Activated naive CD4-positive, alpha-beta T cell treated with anti-CD3 and anti-CD28 coated beads, Interleukin-2, amount 50 U/mL, for 72 hours (primary cell): Measurements from ENCODE around the gene CFAP107. TPM values are rescaled to one million over a fixed set of nuclear protein-coding genes. Genes with fewer than 3 reads are reported as not detected.
"Not testable (repeated sequence)": the region's sequence is repeated elsewhere in the genome, so short reads cannot be mapped to it uniquely, and the experiment has no call there.

ENCODE experiments used
- ATAC-seq, 2 donors: fragments of 150-1000 bp; cut with Tn5 transposase; 2 replicates each; pipeline ENCODE4 v1.10.0; 2021; ENCODE audit warnings: mild to moderate bottlenecking in 2 of 2, moderate library complexity in 2 of 2
- DNase-seq, 2 donors: peaks; one replicate each; pipeline ENCODE4 v3.0.0; 2021 to 2022; ENCODE audit warnings: low spot score in 2 of 2
- H3K27ac Mint-ChIP-seq, 2 donors: one replicate each; pipeline ENCODE4 v1.8.0; 2022; ENCODE audit warnings: mild to moderate bottlenecking in 2 of 2, mixed read lengths in 2 of 2
- H3K36me3 Mint-ChIP-seq, 2 donors: one replicate each; pipeline ENCODE4 v1.8.0; 2022; ENCODE audit warnings: mixed read lengths in 2 of 2
- H3K9me3 Mint-ChIP-seq, 2 donors: one replicate each; pipeline ENCODE4 v1.8.0; 2022; ENCODE audit warnings: mixed read lengths in 2 of 2
- total RNA-seq, 2 donors: library from RNA; stranded (reverse); gene quantifications; one replicate each; pipeline ENCODE4 v1.2.3, GENCODE V29; 2022

Gene CFAP107
- total RNA-seq, 2 donors from 2014 or later = not detected

- H3K27ac Mint-ChIP-seq = no peak overlapping the region
- DNase-seq (no peak), ATAC-seq (no peak)
- H3K36me3 Mint-ChIP-seq = peaks cover 0 to 16% of the 10 kb centered on the region in 2 donors
- H3K9me3 Mint-ChIP-seq = peaks cover 0 to 16% of the 10 kb centered on the region in 2 donors
Observed at GRCh38 chr1:12730156-12730555, 15.8 kb upstream of the CFAP107 start.

GRCh38 chr1:12731084-12731483 lies 14.9 kb upstream of the CFAP107 start:
- H3K27ac Mint-ChIP-seq, ATAC-seq, DNase-seq: not testable (repeated sequence)
- peaks cover 0 to 20% of the 10 kb centered on the region in 2 donors for H3K36me3 Mint-ChIP-seq
- peaks cover 4 to 20% of the 10 kb centered on the region in 2 donors for H3K9me3 Mint-ChIP-seq

- DNase-seq (no peak), ATAC-seq (no peak)
- Mint-ChIP-seq H3K36me3 (peaks cover 0 to 30% of the 10 kb centered on the region in 2 donors), H3K9me3 (peaks cover 10 to 30% of the 10 kb centered on the region in 2 donors), H3K27ac (no peak overlapping the region)
Observed at GRCh38 chr1:12734651-12735050, 11.3 kb upstream of the CFAP107 start.

- Mint-ChIP-seq H3K9me3 (peaks cover 10 to 14% of the 10 kb centered on the region in 2 donors), H3K27ac (no peak overlapping the region), H3K36me3 (peaks cover 0 to 16% of the 10 kb centered on the region in 2 donors)
- DNase-seq (no peak), ATAC-seq (no peak)
Observed at GRCh38 chr1:12738934-12739333, 7.1 kb upstream of the CFAP107 start.

- H3K36me3 Mint-ChIP-seq = peaks cover 0 to 15% of the 10 kb centered on the region in 2 donors
- no peak overlapping the region for H3K27ac Mint-ChIP-seq
- peaks cover 10 to 14% of the 10 kb centered on the region in 2 donors for H3K9me3 Mint-ChIP-seq
- ATAC-seq (no peak), DNase-seq (no peak)
Observed at GRCh38 chr1:12739613-12740012, 6.4 kb upstream of the CFAP107 start.

GRCh38 chr1:12741946-12742345 lies 4.1 kb upstream of the CFAP107 start:
- no peak overlapping the region for H3K27ac Mint-ChIP-seq
- H3K36me3 Mint-ChIP-seq = peaks cover 0 to 1% of the 10 kb centered on the region in 2 donors
- ATAC-seq (no peak), DNase-seq (no peak)
- H3K9me3 Mint-ChIP-seq = peaks cover 2 to 7% of the 10 kb centered on the region in 2 donors

GRCh38 chr1:12745126-12745991 lies 641 bp upstream of the CFAP107 start:
- Mint-ChIP-seq H3K9me3 (peaks cover 20 to 24% of the 10 kb centered on the region in 2 donors), H3K27ac (no peak overlapping the region), H3K36me3 (peaks cover 17 to 20% of the 10 kb centered on the region in 2 donors)
- DNase-seq = no peak
- peak in 1 of 2 donors; percentile 28 for ATAC-seq

GRCh38 chr1:12748778-12749355 lies 2.9 kb downstream of the CFAP107 start:
- Mint-ChIP-seq H3K36me3 (peaks cover 17 to 20% of the 10 kb centered on the region in 2 donors), H3K9me3 (peaks cover 23 to 24% of the 10 kb centered on the region in 2 donors), H3K27ac (no peak overlapping the region)
- DNase-seq (no peak), ATAC-seq (no peak)

- ATAC-seq = no peak
- DNase-seq = no peak
- no peak overlapping the region for H3K27ac Mint-ChIP-seq
- no peaks in the 10 kb centered on the region for H3K36me3 Mint-ChIP-seq
- peaks cover 0 to 5% of the 10 kb centered on the region in 2 donors for H3K9me3 Mint-ChIP-seq
Observed at GRCh38 chr1:12754738-12755137, 8.7 kb downstream of the CFAP107 start.

- no peak for DNase-seq
- Mint-ChIP-seq H3K36me3 (no peaks in the 10 kb centered on the region), H3K9me3 (no peaks in the 10 kb centered on the region), H3K27ac (no peak overlapping the region)
- no peak for ATAC-seq
Observed at GRCh38 chr1:12756273-12756672, 10.3 kb downstream of the CFAP107 start.

- no peak overlapping the region for H3K27ac Mint-ChIP-seq
- no peak for ATAC-seq
- no peaks in the 10 kb centered on the region for H3K9me3 Mint-ChIP-seq
- no peaks in the 10 kb centered on the region for H3K36me3 Mint-ChIP-seq
- no peak for DNase-seq
Observed at GRCh38 chr1:12756768-12757413, 10.9 kb downstream of the CFAP107 start.

- DNase-seq (no peak), ATAC-seq (no peak)
- H3K27ac Mint-ChIP-seq = peak overlapping the region in 1 of 2 donors; percentile 12
- H3K36me3 Mint-ChIP-seq = no peaks in the 10 kb centered on the region
- no peaks in the 10 kb centered on the region for H3K9me3 Mint-ChIP-seq
Observed at GRCh38 chr1:12757836-12758235, 11.8 kb downstream of the CFAP107 start.

- Mint-ChIP-seq H3K36me3 (no peaks in the 10 kb centered on the region), H3K9me3 (no peaks in the 10 kb centered on the region), H3K27ac (no peak overlapping the region)
- DNase-seq (no peak), ATAC-seq (no peak)
Observed at GRCh38 chr1:12760256-12760795, 14.3 kb downstream of the CFAP107 start.

- no peaks in the 10 kb centered on the region for H3K9me3 Mint-ChIP-seq
- H3K36me3 Mint-ChIP-seq = no peaks in the 10 kb centered on the region
- no peak overlapping the region for H3K27ac Mint-ChIP-seq
- no peak for ATAC-seq
- DNase-seq = no peak
Observed at GRCh38 chr1:12761781-12762180, 15.8 kb downstream of the CFAP107 start.

GRCh38 chr1:12762766-12763165 lies 16.8 kb downstream of the CFAP107 start:
- DNase-seq (no peak), ATAC-seq (no peak)
- Mint-ChIP-seq H3K36me3 (no peaks in the 10 kb centered on the region), H3K27ac (no peak overlapping the region), H3K9me3 (no peaks in the 10 kb centered on the region)

- no peak for DNase-seq
- Mint-ChIP-seq H3K9me3 (no peaks in the 10 kb centered on the region), H3K36me3 (no peaks in the 10 kb centered on the region), H3K27ac (peak overlapping the region in 1 of 2 donors; percentile 52)
- ATAC-seq = no peak
Observed at GRCh38 chr1:12763479-12763878, 17.5 kb downstream of the CFAP107 start.

GRCh38 chr1:12764016-12764415 lies 18.0 kb downstream of the CFAP107 start:
- Mint-ChIP-seq H3K9me3 (no peaks in the 10 kb centered on the region), H3K27ac (peak overlapping the region in 1 of 2 donors; percentile 52), H3K36me3 (no peaks in the 10 kb centered on the region)
- no peak for DNase-seq
- ATAC-seq = no peak
